Measurements from ENCODE around the gene GFPT1. TPM values are rescaled to one million over a fixed set of nuclear protein-coding genes. Genes with fewer than 3 reads are reported as not detected.

Gene GFPT1
- total and polyA plus RNA-seq, 9 of the 15 experiments (the other 6 are each of a cell fraction or from before 2014, with no cell fraction given), result 6.6 to 38.3 (median 15.9) TPM

GRCh38 chr2:69436596-69436937, 49.5 kb upstream of the GFPT1 start (continued):
- TF ChIP-seq HBP1 (CRISPR knock-in tag; IDR thresholded peaks at IDR 0.05), result 0 out of 2 replicates have a peak, but pooled peaks have one; percentile 31

GRCh38 chr2:69434753-69435152, 47.7 kb upstream of the GFPT1 start:
- H3K9me1 ChIP-seq (ENCODE audit: control insufficient read depth, insufficient read depth, low read length), result no peaks in the 10 kb centered on the region
- peaks cover 15 to 16% of the 10 kb centered on the region in 2 experiments; a peak in 4 of 5 replicates for H3K4me1 ChIP-seq (replicated peaks in 1 of 2; ENCODE audit: control insufficient read depth in 2 of 2, insufficient read depth in 2 of 2, low read length in 2 of 2)
- H3K4me3 ChIP-seq, result no peak overlapping the region
- H3K27ac ChIP-seq (ENCODE audit: extremely low read depth, low read depth, low read length), result no peak overlapping the region
- FAIRE-seq (no peak), ATAC-seq (no peak), DNase-seq (ENCODE audit: extremely low read depth in 1 of 4, low spot score in 3 of 4) (peak in 3 of 4 experiments; percentile 17 to 25 (median 19))
- H3K79me2 ChIP-seq (ENCODE audit: control insufficient read depth, insufficient read depth, low read length), result peaks cover 24% of the 10 kb centered on the region
- in situ Hi-C loops (cut with MboI), result no loop called here
- 39% methylated on average over 5 of the region's 5 CpGs for WGBS (ENCODE audit: insufficient coverage, low coverage, missing lambda C conversion rate)
- no TSS peak for BruUV-seq (replicated peaks)
- no peak overlapping the region for H3K9ac ChIP-seq (ENCODE audit: insufficient read depth in 1 of 2, low read depth in 2 of 2, low read length in 2 of 2)
- peaks cover 11% of the 10 kb centered on the region for H3K36me3 ChIP-seq (ENCODE audit: control insufficient read depth, insufficient read depth, low read length)
- no peaks in the 10 kb centered on the region for H3K27me3 ChIP-seq (ENCODE audit: control insufficient read depth in 2 of 2, insufficient read depth in 2 of 2, low read length in 2 of 2)
- no peak for TF ChIP-seq KLF6 (CRISPR knock-in tag; IDR thresholded peaks at IDR 0.05; ENCODE audit: borderline replicate concordance)
- TF ChIP-seq RNF2 (IDR thresholded peaks at IDR 0.05), result no peak
- no peak for TF ChIP-seq BHLHE40 (IDR thresholded peaks at IDR 0.05; ENCODE audit: low read length)
- intact Hi-C loops (cut with micrococcal nuclease), result no loop called here
- POLR2A ChIA-PET, result no interaction called here
- 0 out of 2 replicates have a peak overlapping the region, but pooled peaks have one; percentile 9 for H2AFZ ChIP-seq (ENCODE audit: low read depth, low read length)
- no peaks in the 10 kb centered on the region; the same call in none of the 2 replicates for H3K9me3 ChIP-seq (replicated peaks; ENCODE audit: control insufficient read depth, insufficient read depth, low read depth, low read length)
- H3K4me2 ChIP-seq (ENCODE audit: insufficient read depth, low read length), result no peak overlapping the region
- H4K20me1 ChIP-seq (replicated peaks; ENCODE audit: control insufficient read depth, insufficient read depth, low read length), result no peaks in the 10 kb centered on the region
- CTCF ChIA-PET (ENCODE audit: low intra/inter-chr PET ratio), result no interaction called here
